ENCODE data around the gene BLOC1S1. TPM values are rescaled to one million over a fixed set of nuclear protein-coding genes. Genes with fewer than 3 reads are reported as not detected.

Gene BLOC1S1
- total and polyA plus RNA-seq, 12 donors = 180 to 1,005 (median 227) TPM

DNA sequence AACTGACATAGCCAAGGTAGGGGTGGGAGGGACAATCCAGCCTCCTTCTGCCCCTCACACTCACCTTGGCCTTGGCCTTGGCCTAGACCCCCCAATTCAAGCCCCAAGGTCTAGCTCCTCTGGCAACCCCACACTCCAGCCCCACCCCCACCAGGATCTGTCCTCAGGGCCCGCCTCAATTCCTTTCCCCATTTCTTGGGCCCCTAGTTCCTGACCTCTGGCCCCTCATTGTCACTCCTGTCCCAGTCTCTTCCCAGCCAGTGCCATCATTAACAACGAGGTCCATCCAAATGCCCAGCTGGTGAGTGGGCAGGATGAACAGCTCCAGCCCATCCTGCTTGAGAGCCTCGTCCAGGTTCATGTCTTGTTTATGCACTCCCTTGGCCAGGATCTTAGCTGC lies 20.2 kb downstream of the BLOC1S1 start:
- peak in 1 of 7 donors; percentile 44 for DNase-seq
- Histone ChIP-seq H3K4me3 (no peak overlapping the region), H3K4me1 (replicated peaks in 1 of 2) (peaks cover 6 to 11% of the 10 kb centered on the region in 2 donors), H3K9me3 (replicated peaks in 1 of 3) (no peaks in the 10 kb centered on the region), H3K36me3 (replicated peaks in 1 of 2) (no peaks in the 10 kb centered on the region), H3K27me3 (no peaks in the 10 kb centered on the region), H3K27ac (no peak overlapping the region)
- no peak for TF ChIP-seq POLR2A (IDR thresholded peaks at IDR 0.05)
- TF ChIP-seq, protein P1, sequence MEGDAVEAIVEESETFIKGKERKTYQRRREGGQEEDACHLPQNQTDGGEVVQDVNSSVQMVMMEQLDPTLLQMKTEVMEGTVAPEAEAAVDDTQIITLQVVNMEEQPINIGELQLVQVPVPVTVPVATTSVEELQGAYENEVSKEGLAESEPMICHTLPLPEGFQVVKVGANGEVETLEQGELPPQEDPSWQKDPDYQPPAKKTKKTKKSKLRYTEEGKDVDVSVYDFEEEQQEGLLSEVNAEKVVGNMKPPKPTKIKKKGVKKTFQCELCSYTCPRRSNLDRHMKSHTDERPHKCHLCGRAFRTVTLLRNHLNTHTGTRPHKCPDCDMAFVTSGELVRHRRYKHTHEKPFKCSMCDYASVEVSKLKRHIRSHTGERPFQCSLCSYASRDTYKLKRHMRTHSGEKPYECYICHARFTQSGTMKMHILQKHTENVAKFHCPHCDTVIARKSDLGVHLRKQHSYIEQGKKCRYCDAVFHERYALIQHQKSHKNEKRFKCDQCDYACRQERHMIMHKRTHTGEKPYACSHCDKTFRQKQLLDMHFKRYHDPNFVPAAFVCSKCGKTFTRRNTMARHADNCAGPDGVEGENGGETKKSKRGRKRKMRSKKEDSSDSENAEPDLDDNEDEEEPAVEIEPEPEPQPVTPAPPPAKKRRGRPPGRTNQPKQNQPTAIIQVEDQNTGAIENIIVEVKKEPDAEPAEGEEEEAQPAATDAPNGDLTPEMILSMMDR (IDR thresholded peaks at IDR 0.05) = no peak
- 45 to 61% (median 49%) methylated on average over 3 of the region's 3 CpGs for WGBS, 4 donors
- intact Hi-C loops (cut with DNase I) = loop anchor here in 1 of 2 donors (5.0 kb wide), 1 partner anchor 201 kb away; no protein-coding TSS in a partner anchor

DNA sequence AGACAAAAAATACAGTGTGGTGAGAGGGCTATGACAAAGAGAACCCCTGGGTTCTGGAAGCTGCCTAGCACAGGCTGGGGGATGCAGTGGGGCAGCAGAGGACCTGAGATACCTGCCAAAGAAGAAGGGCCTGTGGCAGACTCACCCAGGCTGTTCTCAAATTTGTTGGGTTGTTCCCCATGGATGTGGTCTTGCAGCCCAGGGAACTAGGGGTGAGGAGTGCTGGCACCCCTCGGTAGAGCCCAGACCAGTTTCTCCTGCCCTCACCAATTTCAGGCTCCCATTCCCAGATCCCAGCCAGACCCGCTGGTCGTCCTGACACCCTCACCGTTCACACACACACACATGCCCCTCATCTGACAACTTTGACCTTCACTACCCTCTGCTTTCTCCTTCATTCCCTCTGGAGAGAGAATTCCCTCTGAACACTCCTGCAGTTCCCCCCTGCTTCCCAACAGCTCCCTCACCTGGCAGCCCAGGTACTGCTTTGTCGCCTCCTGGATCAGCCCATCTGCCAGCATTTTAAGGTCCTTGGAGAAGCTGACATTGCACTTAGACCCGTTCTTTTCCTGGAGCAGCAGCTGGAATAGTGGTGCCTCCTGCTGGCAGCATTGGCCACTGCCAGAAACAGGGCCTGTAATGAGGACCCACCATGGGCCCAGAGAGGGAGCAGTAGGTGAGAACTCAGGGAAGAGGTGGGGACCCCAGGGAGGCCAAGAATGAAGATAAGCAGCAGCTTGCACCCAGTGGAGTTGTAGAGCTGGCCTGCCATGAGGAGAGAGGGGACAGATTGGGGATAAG lies 21.1 kb downstream of the BLOC1S1 start:
- peak overlapping the region in 2 of 5 donors; percentile 8 to 81 for H3K27ac ChIP-seq
- H3K4me3 ChIP-seq = no peak overlapping the region
- WGBS, 4 donors = 17 to 31% (median 28%) methylated on average over 6 of the region's 6 CpGs
- no peaks in the 10 kb centered on the region for H3K27me3 ChIP-seq
- H3K36me3 ChIP-seq (replicated peaks in 1 of 2) = no peaks in the 10 kb centered on the region
- peak; percentile 59 to 87 (median 75) for DNase-seq
- H3K4me1 ChIP-seq (replicated peaks in 1 of 2) = peaks cover 6 to 11% of the 10 kb centered on the region in 2 donors
- TF ChIP-seq, protein P1 (IDR thresholded peaks at IDR 0.05) = peak; percentile 45 to 86 (median 76)
- no peak for TF ChIP-seq POLR2A (IDR thresholded peaks at IDR 0.05)
- intact Hi-C loops (cut with DNase I) = loop anchor here in 1 of 2 donors (5.0 kb wide), 1 partner anchor 200 kb away; no protein-coding TSS in a partner anchor
- H3K9me3 ChIP-seq (replicated peaks in 1 of 3) = no peaks in the 10 kb centered on the region

DNA sequence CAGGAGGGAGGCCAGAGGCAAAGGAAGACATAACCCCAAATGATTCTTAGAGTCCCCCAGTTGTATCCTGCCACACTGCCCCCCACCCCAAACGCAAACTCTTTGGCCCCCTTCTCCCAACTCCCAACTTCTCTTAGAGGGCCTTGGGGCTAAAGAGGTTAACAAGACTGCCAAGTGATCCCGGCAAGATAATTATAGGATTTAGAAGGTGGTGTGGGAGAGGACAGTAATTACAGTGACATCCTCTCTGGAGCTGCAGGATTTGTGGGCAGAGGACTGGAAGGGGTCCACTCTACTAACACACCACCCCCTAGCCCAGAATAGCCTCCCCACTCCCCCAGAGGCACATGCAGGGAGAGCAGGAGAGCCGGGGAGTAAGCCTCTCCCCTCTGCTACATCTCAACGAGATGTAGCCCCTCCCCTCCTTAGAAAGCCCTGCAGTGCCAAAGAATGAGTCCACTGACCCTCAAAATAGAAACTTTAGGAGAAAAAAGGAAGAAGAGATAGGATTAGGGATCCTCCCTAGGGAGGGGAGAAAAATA lies 21.8 kb downstream of the BLOC1S1 start:
- H3K4me3 ChIP-seq = peak overlapping the region in 1 of 4 donors; percentile 71
- H3K9me3 ChIP-seq (replicated peaks in 1 of 3) = no peaks in the 10 kb centered on the region
- WGBS, 4 donors = 7 to 16% (median 11%) methylated on average over 4 of the region's 4 CpGs

More for the DNA sequence above, 21.8 kb downstream of the BLOC1S1 start:
- no peaks in the 10 kb centered on the region for H3K36me3 ChIP-seq (replicated peaks in 1 of 2)
- intact Hi-C loops (cut with DNase I) = loop anchor here in 1 of 2 donors (5.0 kb wide), 1 partner anchor 200 kb away; no protein-coding TSS in a partner anchor
- peak overlapping the region in 4 of 5 donors; percentile 62 to 81 (median 72) for H3K27ac ChIP-seq
- H3K27me3 ChIP-seq = no peaks in the 10 kb centered on the region
- peaks cover 6 to 11% of the 10 kb centered on the region in 2 donors for H3K4me1 ChIP-seq (replicated peaks in 1 of 2)
- TF ChIP-seq, protein P1 (IDR thresholded peaks at IDR 0.05) = no peak
- TF ChIP-seq POLR2A (IDR thresholded peaks at IDR 0.05) = no peak
- DNase-seq = peak in 1 of 7 donors; percentile 47
